ENCODE results near the gene IKBKG.
"Not testable (repeated sequence)": the region's sequence is repeated elsewhere in the genome, so short reads cannot be mapped to it uniquely, and the experiment has no call there.

The IKBKG gene

GRCh38 chrX:154534526-154535322 lies 12.7 kb upstream of the IKBKG start:
- Mint-ChIP-seq H3K27ac (ENCODE audit: low read depth) (peak overlapping the region; percentile 32), H3K4me1 (no peaks in the 10 kb centered on the region), H3K36me3 (ENCODE audit: insufficient read depth) (peaks cover 20% of the 10 kb centered on the region), H3K4me3 (no peak overlapping the region), H3K27me3 (no peaks in the 10 kb centered on the region), H3K9me3 (no peaks in the 10 kb centered on the region)
- ATAC-seq (replicated peaks; ENCODE audit: extremely low read depth, poor library complexity, severe bottlenecking): peak; percentile 97
- peak; percentile 79 to 80 for DNase-seq (ENCODE audit: low spot score in 2 of 2)

- DNase-seq (ENCODE audit: low spot score in 2 of 2) (no peak), ATAC-seq (replicated peaks; ENCODE audit: extremely low read depth, poor library complexity, severe bottlenecking) (no peak)
- no peaks in the 10 kb centered on the region for H3K9me3 Mint-ChIP-seq
- H3K36me3 Mint-ChIP-seq (ENCODE audit: insufficient read depth): peaks cover 16% of the 10 kb centered on the region
- H3K4me3 Mint-ChIP-seq: no peak overlapping the region
- H3K27me3 Mint-ChIP-seq: no peaks in the 10 kb centered on the region
- no peaks in the 10 kb centered on the region for H3K4me1 Mint-ChIP-seq
- no peak overlapping the region for H3K27ac Mint-ChIP-seq (ENCODE audit: low read depth)
Measured at GRCh38 chrX:154535892-154536291, 11.5 kb upstream of the IKBKG start.

- peak overlapping the region; percentile 55 for H3K27ac Mint-ChIP-seq (ENCODE audit: low read depth)
- H3K36me3 Mint-ChIP-seq (ENCODE audit: insufficient read depth): peaks cover 13% of the 10 kb centered on the region
- DNase-seq (ENCODE audit: low spot score in 2 of 2): no peak
- no peaks in the 10 kb centered on the region for H3K9me3 Mint-ChIP-seq
- H3K27me3 Mint-ChIP-seq: no peaks in the 10 kb centered on the region
- peaks cover 13% of the 10 kb centered on the region for H3K4me1 Mint-ChIP-seq
- no peak for ATAC-seq (replicated peaks; ENCODE audit: extremely low read depth, poor library complexity, severe bottlenecking)
- H3K4me3 Mint-ChIP-seq: no peak overlapping the region
Measured at GRCh38 chrX:154539077-154539476, 8.3 kb upstream of the IKBKG start.

GRCh38 chrX:154540365-154540764 lies 7.1 kb upstream of the IKBKG start:
- not testable (repeated sequence) for ATAC-seq (replicated peaks; ENCODE audit: extremely low read depth, poor library complexity, severe bottlenecking); H3K27me3 Mint-ChIP-seq; H3K36me3 Mint-ChIP-seq (ENCODE audit: insufficient read depth); DNase-seq (ENCODE audit: low spot score in 2 of 2); H3K27ac Mint-ChIP-seq (ENCODE audit: low read depth); H3K4me3 Mint-ChIP-seq; H3K9me3 Mint-ChIP-seq
- H3K4me1 Mint-ChIP-seq: peaks cover 13% of the 10 kb centered on the region

- no peaks in the 10 kb centered on the region for H3K27me3 Mint-ChIP-seq
- peaks cover 13% of the 10 kb centered on the region for H3K4me1 Mint-ChIP-seq
- peaks cover 4% of the 10 kb centered on the region for H3K36me3 Mint-ChIP-seq (ENCODE audit: insufficient read depth)
- H3K4me3 Mint-ChIP-seq: no peak overlapping the region
- H3K27ac Mint-ChIP-seq (ENCODE audit: low read depth): no peak overlapping the region
- no peaks in the 10 kb centered on the region for H3K9me3 Mint-ChIP-seq
- ATAC-seq (replicated peaks; ENCODE audit: extremely low read depth, poor library complexity, severe bottlenecking): no peak
- no peak for DNase-seq (ENCODE audit: low spot score in 2 of 2)
Measured at GRCh38 chrX:154540897-154541535, 6.4 kb upstream of the IKBKG start.

GRCh38 chrX:154541589-154541895 lies 5.9 kb upstream of the IKBKG start:
- ATAC-seq (replicated peaks; ENCODE audit: extremely low read depth, poor library complexity, severe bottlenecking): no peak
- no peak overlapping the region for H3K4me3 Mint-ChIP-seq
- peaks cover 13% of the 10 kb centered on the region for H3K4me1 Mint-ChIP-seq
- no peak for DNase-seq (ENCODE audit: low spot score in 2 of 2)
- no peaks in the 10 kb centered on the region for H3K27me3 Mint-ChIP-seq
- peaks cover 5% of the 10 kb centered on the region for H3K36me3 Mint-ChIP-seq (ENCODE audit: insufficient read depth)
- no peaks in the 10 kb centered on the region for H3K9me3 Mint-ChIP-seq
- no peak overlapping the region for H3K27ac Mint-ChIP-seq (ENCODE audit: low read depth)

GRCh38 chrX:154541896-154542722 lies 5.3 kb upstream of the IKBKG start:
- peaks cover 8% of the 10 kb centered on the region for H3K36me3 Mint-ChIP-seq (ENCODE audit: insufficient read depth)
- H3K4me1 Mint-ChIP-seq: peaks cover 13% of the 10 kb centered on the region
- no peaks in the 10 kb centered on the region for H3K9me3 Mint-ChIP-seq
- peak overlapping the region; percentile 78 for H3K4me3 Mint-ChIP-seq
- no peaks in the 10 kb centered on the region for H3K27me3 Mint-ChIP-seq
- no peak for ATAC-seq (replicated peaks; ENCODE audit: extremely low read depth, poor library complexity, severe bottlenecking)
- DNase-seq (ENCODE audit: low spot score in 2 of 2): no peak
- H3K27ac Mint-ChIP-seq (ENCODE audit: low read depth): peak overlapping the region; percentile 82

GRCh38 chrX:154542723-154543424 lies 4.5 kb upstream of the IKBKG start:
- Mint-ChIP-seq H3K4me3 (peak overlapping the region; percentile 78), H3K4me1 (peaks cover 15% of the 10 kb centered on the region), H3K27ac (ENCODE audit: low read depth) (peak overlapping the region; percentile 82), H3K9me3 (no peaks in the 10 kb centered on the region), H3K27me3 (no peaks in the 10 kb centered on the region), H3K36me3 (ENCODE audit: insufficient read depth) (peaks cover 13% of the 10 kb centered on the region)
- no peak for DNase-seq (ENCODE audit: low spot score in 2 of 2)
- ATAC-seq (replicated peaks; ENCODE audit: extremely low read depth, poor library complexity, severe bottlenecking): no peak

- DNase-seq (ENCODE audit: low spot score in 2 of 2) (no peak), ATAC-seq (replicated peaks; ENCODE audit: extremely low read depth, poor library complexity, severe bottlenecking) (no peak)
- H3K4me3 Mint-ChIP-seq: peak overlapping the region; percentile 95
- H3K27me3 Mint-ChIP-seq: no peaks in the 10 kb centered on the region
- peaks cover 33% of the 10 kb centered on the region for H3K4me1 Mint-ChIP-seq
- H3K27ac Mint-ChIP-seq (ENCODE audit: low read depth): no peak overlapping the region
- H3K36me3 Mint-ChIP-seq (ENCODE audit: insufficient read depth): peaks cover 24% of the 10 kb centered on the region
- H3K9me3 Mint-ChIP-seq: no peaks in the 10 kb centered on the region
Measured at GRCh38 chrX:154545673-154546274, 1.6 kb upstream of the IKBKG start.

GRCh38 chrX:154546354-154547244 lies 821 bp upstream of the IKBKG start, which contains the start of gene G6PD:
TSS of gene G6PD (minus strand) at chrX:154546846. CDS start at chrX:154546155, 691 bp downstream.
- H3K9me3 Mint-ChIP-seq: no peaks in the 10 kb centered on the region
- H3K27ac Mint-ChIP-seq (ENCODE audit: low read depth): peak within 1 kb of the TSS; percentile 93
- peak; percentile 52 for ATAC-seq (replicated peaks; ENCODE audit: extremely low read depth, poor library complexity, severe bottlenecking)
- H3K36me3 Mint-ChIP-seq (ENCODE audit: insufficient read depth): peaks cover 25% of the 10 kb centered on the region
- peak within 1 kb of the TSS; percentile 95 for H3K4me3 Mint-ChIP-seq
- peak in 1 of 2 donors; percentile 75 for DNase-seq (ENCODE audit: low spot score in 2 of 2)
- H3K27me3 Mint-ChIP-seq: no peaks in the 10 kb centered on the region
- H3K4me1 Mint-ChIP-seq: peaks cover 38% of the 10 kb centered on the region

- ATAC-seq (replicated peaks; ENCODE audit: extremely low read depth, poor library complexity, severe bottlenecking) (no peak), DNase-seq (ENCODE audit: low spot score in 2 of 2) (no peak)
- peaks cover 24% of the 10 kb centered on the region for H3K36me3 Mint-ChIP-seq (ENCODE audit: insufficient read depth)
- H3K27ac Mint-ChIP-seq (ENCODE audit: low read depth): peak overlapping the region; percentile 93
- H3K9me3 Mint-ChIP-seq: no peaks in the 10 kb centered on the region
- peak overlapping the region; percentile 95 for H3K4me3 Mint-ChIP-seq
- no peaks in the 10 kb centered on the region for H3K27me3 Mint-ChIP-seq
- H3K4me1 Mint-ChIP-seq: peaks cover 34% of the 10 kb centered on the region
Measured at GRCh38 chrX:154548028-154548316, 552 bp downstream of the IKBKG start.

All from central memory CD8-positive, alpha-beta T cell (primary cell).